ENCODE measurements around the gene TMEM39A.

- TF ChIP-seq CTCF (IDR thresholded peaks at IDR 0.05), result no peak
- TF ChIP-seq POLR2A (IDR thresholded peaks at IDR 0.05), result no peak
Observed at GRCh38 chr3:119453822-119454221, 9.6 kb downstream of the TMEM39A start.

Data from breast epithelium (tissue), 3 donors.